OCI-LY7 (cell line): ENCODE results near the gene COL4A2.

Experiments used
- CTCF ChIP-seq: fragments of 200-600 bp; sonication (generic); conservative IDR thresholded peaks from 2 replicates; pipeline ENCODE4 v1.5.1; 2014; ENCODE audit warnings: mild to moderate bottlenecking, antibody characterized with exemption, low read length, moderate library complexity, mixed read lengths
- EZH2phosphoT487 ChIP-seq: fragments of 200-600 bp; sonication (generic); IDR thresholded peaks from 2 replicates; pipeline ENCODE4 v1.6.1; 2018; ENCODE audit warnings: low read depth, borderline replicate concordance, mild to moderate bottlenecking, mixed run types, antibody characterized with exemption, low read length, moderate library complexity, mixed read lengths

- TF ChIP-seq CTCF = no peak
- TF ChIP-seq EZH2phosphoT487 = no peak
Measured at GRCh38 chr13:110455444-110455843, 148.4 kb downstream of the COL4A2 start.
